Kidney glomerular epithelial cell (primary cell): ENCODE data around the gene ITGA11.

ENCODE experiments used
- DNase-seq: peaks from one replicate; lab custom pipeline; 2025; lab: John Stamatoyannopoulos, UW

The ITGA11 gene

DNA sequence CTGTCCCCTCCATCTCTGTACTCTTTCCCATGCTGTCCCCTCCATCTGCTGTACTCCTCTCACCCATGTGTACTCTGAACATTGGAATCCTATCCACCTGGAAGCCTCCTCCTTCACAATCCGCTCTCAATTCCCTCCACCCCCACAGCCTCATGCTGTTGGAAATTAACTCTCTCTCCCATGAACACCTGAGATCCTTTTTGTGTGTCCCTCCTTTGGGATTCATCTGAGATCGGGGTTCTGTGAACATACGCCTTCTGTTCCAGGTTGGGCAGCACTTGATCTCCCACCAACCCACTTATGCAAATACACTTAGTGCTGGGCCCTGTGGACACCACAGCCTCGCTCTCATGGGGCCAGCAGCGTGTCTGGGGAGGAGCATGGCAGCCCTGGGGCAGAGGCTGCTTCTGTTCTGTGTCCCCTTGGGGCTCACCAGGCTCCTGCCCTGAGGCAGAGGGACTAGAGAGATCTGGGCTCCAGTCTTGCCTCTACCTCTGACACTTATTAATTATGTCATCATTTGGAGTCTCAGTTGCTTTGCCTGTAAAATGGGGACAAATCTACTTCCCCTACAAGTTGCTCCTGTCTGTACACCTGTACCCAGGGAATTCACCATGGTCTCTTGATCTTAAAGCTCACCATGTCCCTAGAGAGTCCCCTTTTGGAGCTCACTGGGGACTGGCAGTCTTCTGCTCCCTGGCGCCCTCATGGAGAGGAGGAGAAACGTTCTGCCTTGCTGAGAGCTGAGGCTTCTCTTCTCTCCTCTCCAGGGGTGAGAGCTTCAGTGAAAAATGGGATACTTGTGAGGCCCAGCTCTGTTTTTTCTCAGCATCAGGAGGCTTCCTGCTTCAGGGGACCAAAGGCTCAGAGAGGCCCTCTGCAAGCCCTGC, 42.7 kb downstream of the ITGA11 start:
- no peak for DNase-seq

DNA sequence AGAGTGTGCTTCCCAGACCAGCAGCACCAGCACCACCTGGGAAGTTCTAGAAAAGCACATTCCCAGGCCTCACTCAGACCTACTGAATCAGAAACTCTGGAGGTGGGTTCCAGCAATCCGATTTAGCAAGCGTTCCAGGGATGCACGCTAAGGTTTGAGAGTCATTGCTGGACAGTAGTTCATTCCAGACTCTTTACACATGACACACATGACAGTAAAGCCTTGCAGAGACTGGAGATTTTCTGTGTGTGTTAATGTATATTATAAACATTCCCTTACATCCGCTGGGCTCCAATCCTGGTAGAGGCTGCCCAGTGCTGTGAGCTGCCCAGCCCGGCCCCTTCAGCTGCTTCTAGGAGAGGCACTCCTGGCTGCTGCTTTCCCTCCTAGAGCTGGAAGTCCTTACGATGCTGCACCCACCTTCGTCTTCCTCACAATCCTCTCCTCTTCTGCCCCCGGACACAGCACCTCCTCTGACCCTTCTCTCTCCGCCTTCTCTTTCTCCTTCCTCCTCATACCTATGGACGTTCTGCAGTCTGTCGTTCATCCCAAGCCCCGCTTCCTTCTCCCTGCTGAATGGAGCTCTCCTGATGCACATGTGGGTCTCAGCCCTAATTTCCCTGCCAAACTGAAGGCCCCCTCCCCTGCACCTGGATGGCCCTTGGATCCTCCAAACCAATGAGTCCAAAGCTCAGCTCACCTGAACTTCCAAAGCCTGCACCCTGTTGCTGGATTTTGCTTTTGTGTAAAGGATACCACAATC, 44.4 kb downstream of the ITGA11 start:
- no peak for DNase-seq

DNA sequence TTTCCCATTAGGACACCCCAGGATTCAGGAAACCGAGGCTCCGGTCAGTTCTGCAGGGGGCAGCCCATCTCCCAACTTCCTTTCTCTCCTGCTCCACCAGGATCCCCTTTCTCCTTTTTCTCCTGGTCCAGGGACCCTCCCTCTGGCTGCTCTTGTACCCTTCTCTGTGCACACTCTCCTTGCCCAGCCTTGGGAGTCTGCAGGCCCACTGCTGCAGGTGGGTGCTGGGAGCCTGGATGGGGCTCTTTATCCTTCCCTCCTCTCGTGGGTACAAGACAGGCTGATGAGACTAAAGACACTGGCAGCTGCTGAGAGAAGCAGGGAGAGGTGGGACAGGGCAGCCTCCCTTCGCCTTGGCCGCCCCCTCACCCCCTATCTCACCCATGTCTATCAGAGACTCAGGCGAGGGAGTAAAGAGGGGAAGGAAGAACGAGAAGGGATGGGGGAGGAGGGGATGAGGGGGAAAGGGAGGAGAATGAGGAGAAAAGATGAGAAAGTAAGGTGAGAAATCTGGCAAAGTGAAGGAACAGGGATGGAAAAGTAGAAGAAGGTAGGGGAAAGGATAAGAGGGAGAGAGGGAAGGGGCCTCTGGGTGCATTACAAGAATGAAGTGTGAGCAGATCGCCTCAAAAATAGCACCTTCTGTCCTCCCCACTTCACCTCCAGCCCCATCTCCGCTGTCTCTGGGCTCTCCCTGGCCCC, 45.2 kb downstream of the ITGA11 start:
- no peak for DNase-seq

DNA sequence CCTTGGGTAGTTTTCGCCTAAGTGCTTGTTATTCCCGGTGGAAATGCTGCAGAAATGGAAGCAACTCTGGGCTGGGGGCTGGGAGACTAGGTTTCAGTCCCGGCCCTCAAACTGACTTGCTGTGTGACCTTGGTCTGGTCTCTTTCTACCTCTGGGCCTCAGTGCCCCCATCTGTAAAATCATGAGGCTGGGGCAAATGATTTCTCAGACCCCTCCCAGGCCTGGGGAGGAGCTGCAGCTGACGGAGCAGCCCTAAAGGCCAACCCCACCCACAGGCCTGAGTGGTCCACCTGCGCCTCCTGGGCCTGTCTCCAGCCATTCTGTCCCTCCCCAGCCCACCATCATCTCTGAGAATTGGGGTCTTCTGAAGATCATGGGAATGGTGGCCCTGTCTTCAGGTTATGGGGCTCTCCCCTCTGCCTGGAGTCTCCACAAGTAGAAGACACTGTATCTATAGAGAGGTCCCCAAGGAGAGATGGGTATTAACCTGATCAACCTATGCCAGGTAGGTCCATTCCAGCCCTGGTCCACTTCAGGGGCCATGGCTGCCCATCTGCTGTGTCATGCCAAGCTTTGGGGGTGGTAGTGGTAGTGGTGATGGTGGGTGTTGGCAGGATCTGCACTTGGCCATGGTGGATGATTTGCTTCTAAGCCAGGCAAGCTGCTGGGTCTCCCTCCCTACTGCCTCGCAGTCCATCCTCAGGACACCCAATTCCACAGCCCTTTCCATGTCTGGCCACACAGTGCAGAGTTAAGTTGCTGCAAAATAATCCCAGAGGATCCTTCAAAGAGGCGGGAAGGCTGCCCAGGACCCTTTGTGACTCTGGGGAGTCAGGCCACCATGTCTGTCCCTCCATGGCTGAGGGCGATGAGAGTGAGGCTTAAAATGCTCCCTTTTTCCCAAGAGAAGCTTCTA, 46.0 kb downstream of the ITGA11 start:
- no peak for DNase-seq

DNA sequence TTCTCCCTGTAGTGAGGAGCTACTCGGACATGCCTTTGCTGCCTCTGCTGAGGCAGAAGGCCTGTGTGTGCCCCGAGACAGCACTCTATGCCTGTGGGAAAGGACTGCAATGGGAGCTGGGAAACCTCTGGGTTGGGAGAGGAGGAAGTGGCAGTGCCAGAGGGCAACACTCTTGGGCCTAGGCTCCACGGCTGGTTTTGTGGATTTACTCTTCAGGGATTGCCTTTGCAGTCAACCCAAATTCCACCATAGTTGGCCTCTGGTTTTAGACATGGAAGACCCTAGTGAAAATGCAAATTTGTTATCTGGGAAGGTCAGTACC, 46.8 kb downstream of the ITGA11 start:
- DNase-seq, result no peak

DNA sequence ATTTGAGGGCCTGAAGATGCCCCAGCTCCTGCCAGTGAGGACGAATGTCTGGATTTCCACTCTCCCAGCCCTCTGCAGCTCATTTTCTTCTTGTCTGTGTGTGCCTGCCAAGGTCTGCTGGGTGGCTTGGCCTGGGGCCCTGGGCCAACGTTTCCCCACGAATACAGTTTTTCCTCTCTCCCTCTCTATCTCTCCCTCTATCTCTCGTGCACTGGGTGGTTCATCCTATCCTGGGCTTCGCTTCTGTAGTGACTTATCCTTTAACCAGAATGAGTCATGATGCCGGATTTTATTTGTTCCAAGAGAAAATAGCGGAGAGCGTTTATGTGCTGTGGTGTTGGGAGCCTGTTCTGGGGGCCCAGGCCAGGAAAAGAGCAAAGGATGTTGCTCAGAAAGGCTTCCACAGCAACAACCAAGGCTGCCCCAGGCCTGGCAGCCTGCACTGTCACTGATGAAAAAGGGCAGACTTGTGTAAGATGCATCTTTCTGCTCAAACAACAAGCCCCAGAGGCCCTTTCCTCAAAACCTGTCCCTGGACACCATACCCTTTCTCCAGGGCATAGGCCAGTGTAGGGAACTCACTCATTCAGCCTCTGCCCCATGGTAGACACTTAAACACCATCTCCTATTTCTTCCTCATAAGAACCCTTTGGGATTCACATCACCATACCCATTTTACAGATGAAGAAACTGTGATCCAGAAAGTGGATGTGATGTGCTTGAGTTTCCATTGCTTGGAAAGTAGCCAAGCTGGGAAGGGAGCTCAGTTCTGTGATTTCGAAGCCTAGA, 47.3 kb downstream of the ITGA11 start:
- DNase-seq, result peak; percentile 63

DNA sequence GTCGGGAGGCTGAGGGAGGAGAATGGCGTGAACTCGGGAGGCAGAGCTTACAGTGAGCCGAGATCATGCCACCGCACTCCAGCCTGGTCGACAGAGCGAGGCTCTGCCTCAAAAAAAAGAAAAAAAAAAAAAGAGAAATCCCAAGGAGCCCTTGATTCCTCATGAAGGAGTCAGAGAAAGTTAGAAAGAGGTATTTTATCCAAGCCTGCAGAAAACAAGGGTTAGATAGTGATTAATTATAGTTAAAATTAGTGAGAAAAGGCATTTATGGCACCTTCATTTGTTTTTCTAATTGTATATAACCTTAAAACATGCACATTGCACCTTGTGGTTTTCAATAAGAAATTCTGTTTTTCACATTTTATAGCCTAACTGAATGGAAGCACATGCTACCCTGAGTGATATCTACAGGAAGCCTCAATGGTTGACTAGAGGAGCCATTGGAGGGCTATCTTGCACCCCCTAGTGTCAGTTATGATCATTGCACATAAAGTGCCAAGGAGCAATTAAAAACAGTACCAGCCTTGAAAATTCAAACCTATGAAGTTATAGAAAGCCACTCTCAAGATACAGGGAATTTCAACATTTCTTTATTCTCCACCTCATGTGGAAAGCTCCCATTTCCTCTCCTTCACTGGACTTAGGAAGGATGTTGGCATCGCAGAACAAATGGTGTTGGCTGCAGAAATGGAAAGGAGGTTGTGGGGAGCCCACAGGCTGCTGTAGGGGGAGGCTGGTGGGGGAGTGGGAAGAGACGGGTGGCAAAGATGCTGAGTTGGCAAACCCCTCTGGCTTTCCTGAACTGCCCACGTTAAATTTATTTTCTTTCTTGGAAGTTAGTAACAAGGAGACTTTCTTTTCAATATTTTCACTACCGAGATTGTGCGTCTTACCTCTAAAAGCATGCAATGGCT, 48.5 kb downstream of the ITGA11 start:
- DNase-seq, result no peak

DNA sequence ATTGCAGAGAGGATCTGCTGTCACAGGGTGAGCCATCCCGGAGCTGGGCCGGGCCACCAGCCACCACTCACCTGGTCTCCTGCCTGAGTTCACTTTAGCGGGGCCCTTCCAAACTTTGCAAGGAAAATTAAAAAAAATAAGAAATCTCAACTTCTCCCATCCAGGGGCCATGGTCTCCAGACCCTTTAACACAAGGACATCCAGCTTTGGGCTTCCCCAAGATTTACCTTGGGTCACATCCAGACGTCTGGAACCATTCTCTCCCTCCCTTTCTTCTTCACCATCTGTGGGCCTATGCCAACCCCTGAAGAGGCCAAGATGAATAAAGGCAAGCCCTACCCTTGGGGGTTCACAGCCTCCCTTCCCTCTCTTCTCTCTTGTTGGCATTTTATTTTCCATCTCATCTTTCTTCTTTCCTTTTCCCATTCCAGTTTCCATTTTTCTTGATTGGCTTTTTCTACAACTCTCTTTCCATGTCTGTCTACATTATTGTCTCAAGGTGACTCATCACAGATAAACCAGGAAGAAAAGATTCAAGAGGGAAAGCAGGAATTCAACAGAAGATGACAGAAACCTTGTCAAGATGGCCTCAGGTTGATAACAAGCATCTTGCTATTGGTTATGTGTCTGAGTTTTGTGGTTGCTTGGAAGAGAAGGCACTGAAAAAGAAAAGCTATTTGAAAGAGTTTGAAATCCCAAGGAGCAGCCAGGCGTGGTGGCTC, 49.5 kb downstream of the ITGA11 start:
- no peak for DNase-seq

DNA sequence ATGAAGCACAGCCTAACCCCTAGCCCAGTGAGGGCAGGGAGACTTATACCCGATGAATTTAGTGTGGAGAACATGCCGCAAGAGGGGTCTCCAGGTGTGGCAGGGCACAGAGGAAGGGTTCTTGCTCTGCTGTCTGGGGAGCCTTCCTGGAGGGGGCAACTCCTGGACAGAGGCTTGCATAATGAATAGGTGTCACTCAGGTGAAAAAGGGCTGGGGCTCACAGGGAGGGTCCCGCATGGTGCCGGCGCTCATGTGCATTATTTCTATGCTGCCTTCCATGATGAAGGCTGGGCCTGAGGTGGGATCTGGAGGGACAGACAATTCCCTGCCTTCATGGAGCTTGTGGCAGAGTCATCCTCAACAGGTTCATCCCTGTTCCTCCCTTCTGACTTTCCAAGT, 51.5 kb downstream of the ITGA11 start:
- DNase-seq, result no peak

DNA sequence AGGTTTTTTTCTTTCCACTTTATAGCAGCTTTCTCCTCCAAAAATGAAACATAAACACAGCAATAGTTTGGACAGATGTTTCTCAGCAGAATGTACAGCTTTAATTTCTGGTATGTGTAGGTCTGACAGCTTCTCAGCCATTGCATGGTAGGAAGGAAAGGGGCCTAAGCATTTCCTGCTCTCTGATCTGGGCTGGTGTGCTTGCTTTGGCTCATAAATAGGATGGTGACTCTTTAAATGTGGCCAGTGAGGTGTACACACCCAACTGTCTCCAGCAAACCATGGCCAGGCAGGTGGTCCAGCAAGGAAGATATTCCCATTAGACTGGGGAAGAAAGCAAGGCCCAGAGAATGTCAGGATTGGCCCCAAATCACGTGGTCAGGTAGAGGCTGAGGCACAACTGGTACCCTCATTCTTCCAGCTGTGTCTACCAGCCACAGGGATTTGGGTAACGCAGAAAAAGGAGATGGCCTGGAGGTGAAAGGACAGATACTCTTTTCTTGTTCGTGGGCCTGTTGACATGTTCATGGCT, 52.1 kb downstream of the ITGA11 start:
- no peak for DNase-seq

DNA sequence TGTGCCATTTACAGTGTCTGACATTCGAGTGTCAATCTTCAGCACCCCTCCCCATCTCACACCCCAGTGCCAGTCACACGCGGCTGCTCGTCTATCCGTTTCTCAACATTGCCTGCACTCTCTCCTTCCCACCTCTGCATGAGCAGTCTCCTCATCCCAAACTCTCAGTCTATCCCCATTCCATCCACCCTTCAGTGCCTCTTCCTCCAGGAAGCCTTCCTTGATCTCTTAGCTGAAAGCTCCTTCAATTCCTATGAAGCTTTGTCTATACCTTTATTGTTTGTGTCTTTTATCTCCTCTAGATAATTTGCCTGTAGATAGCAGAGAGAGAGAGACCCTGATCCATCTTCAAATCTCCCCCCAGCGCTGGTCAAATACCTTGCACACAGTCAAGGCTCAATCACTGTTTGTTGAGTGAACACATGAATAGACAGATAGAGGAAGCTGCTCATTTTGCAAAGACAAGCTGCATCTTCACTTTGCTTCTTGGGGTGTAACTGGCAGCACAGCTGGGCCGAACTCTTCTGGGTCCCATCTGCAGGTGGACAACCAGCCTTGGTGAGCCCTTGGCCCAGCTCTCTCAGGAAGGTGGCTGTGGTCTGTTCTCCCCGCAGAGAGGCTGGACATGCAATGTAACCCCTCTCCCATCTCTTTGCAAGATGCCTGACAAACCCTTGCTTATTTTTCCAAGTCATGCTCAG, 52.8 kb downstream of the ITGA11 start:
- no peak for DNase-seq

DNA sequence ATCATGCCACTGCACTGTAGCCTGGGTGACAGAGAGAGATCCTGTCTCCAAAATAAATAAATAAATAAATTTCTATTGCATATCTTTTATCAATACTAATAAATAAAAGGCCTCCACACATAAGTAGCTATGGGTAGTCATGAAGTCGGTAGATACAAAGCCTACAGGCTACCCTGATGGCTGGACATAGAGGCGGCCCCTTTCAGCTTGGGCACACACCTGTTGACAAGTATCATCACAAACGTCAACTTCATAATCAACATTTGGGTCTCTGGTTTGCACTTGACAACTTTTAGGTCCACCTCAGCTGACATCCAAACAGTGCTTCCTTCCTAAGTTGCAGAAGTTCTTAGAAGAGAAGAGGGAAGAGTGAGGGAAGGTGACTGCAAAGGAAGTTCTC, 53.4 kb downstream of the ITGA11 start:
- DNase-seq, result no peak

DNA sequence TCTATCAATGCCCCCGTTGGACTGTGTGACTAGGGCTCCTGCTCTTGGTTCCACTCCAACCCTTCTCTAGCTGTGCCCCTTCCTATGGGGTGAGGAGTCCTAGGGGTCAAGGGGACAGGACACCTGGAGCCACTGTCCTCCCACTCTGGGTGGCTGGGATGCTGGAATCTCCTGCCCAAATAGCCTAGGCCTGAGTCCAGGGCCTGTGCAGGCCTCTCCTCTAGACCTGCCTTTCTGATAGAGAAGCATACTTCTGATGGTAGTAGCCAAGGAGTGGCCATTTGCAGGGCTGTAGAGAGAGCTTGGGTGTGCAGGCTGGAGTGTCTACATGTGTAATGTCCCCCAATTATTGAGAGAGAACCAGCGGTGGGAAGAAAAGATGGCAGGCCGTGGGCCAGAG, 54.2 kb downstream of the ITGA11 start:
- no peak for DNase-seq

DNA sequence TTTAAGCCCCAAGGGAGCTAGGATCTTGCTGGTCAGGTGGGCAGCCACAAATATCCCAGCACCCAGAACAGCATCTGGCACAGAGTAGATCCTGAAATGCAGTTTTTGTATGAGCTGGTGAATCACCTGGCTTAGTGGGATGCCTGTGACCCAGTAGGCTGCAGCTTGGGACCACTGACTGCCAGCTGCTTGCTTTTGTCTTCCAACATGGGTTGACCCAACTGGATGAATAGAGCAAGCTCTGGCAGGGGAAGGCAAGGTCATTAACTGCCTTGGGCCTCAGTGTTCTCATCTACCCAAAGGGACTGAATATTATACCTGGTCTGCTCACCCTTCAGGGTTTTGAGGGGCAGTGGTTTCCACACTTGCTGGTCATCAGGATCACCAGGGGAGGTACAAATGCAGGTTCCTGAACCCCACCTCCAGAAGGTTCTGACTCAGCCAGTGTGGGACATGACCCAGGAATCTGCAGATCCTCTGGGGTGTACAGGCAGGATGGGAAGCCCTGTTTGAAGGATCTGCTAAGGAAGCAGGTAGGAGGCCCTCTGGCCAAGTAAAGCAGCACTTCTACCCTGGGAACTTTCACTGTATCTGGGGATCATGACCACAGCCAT, 55.4 kb downstream of the ITGA11 start:
- DNase-seq, result no peak

DNA sequence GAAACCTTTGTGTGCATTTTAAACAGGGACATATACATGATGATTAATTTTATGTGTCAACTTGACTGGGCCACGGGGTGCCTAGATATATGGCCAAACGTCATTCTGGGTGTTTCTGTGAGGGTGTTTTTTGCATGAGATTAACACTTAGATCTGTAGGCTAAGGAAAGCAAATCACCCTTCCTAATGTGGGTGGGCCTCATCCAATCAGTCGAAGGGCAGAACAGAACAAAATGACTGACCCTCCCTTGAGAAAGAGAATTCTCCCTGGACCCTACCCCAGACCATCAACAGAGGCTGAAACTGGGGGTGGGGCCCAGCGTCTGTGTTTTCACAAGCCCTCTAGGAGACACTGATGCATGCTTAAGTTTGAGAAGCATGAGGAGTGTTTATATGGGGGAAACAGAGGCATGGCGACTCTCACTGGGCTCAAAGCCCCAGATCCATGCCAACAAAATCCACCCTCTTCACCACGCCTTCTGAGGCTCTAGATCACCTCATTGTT, 56.2 kb downstream of the ITGA11 start:
- no peak for DNase-seq

DNA sequence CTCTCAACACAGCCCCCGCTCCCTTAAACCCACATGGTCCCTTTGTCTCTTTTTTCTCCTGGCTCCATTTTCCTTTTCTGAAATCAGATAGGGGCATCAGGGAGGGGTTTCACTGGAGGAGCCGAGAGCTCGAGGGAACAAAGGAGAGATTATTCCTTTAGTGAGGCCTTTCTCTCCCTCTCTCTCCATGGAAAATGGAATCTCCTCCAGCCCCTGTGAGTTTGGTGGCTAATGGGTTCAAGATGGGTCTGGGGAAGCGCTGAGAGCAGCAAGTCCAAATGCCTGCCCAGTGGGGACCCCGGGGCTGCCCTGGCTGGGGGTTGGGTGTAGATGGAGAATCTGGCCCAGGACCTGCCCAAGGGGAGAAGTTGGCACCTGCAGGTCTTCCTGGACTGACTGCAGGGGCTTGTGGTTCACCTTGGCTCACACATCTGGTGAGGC, 56.8 kb downstream of the ITGA11 start:
- DNase-seq, result no peak

DNA sequence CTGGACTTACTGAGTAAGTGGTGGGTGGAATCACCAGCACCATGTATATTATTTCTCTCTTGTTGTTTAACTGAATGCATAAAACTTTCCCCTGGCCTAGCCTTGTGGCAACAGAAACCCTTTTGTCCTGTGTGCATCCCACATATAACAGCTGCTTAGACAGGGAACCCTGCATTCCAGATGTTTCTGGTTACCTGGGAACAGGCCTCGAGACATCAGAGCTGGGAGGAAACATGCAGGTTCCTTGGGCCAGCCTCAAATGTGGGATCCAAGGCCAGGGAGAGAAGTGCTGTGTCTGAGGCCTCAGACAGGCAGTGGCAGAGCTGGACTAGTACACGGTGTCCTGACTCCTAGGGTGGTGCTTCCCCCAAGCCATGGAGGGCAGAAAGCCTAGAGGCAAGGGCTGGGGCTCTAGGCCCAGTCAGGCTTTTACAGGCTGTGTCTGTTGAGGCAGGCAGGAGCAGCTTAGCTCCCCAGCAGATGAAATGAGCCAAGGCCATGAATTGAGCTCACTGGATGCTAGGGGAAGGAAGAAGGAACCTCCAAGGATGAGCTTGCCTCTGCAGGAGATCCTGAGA, 57.7 kb downstream of the ITGA11 start:
- DNase-seq, result no peak
